Measurements from ENCODE around the gene CHI3L2. TPM values are rescaled to one million over a fixed set of nuclear protein-coding genes. Genes with fewer than 3 reads are reported as not detected.

Gene CHI3L2
- total and polyA plus RNA-seq, 12 donors: 0.78 to 9.4 (median 2.4) TPM; not detected in 1

- intact Hi-C loops (cut with DNase I): no loop called here
- TF ChIP-seq CTCF (IDR thresholded peaks at IDR 0.05): no peak
- Histone ChIP-seq H3K4me1 (peaks cover 0 to 36% (median 0%) of the 10 kb centered on the region in 9 donors), H3K4me3 (no peak overlapping the region), H3K27ac (no peak overlapping the region), H3K36me3 (peaks cover 0 to 87% (median 41%) of the 10 kb centered on the region in 9 donors), H3K9me3 (no peaks in the 10 kb centered on the region), H3K27me3 (no peaks in the 10 kb centered on the region)
- ATAC-seq (no peak), DNase-seq (no peak)
These were observed 42.9 kb upstream of the CHI3L2 start for GRCh38 chr1:111184663-111185062.

DNA sequence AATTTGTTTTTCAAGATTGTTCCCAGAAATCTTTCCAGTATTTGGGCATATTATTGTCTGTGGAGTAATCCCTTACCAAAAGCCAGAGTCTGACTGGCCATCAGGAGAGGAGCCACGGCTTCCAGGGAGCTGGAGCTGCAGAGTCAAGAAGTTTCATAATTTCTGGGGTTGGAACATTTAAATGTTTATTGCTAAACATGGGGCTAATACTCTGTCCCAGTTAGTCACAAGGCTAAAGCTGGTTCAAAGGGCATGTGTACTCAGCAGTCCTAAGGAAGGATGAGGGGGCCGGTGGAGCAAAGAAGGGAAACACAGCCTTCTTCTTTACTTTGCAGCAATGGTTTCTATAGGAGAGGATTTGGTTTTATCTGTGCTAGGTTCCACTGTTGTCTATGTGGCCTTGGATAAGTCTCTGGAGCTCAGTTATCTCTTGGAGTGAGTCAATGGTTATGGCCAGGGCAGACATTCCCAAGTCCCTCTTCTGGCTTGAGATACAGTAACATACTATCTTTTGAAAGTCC, 36.5 kb upstream of the CHI3L2 start:
- WGBS, 2 donors: 82 to 89% methylated on average over 2 of the region's 2 CpGs
- DNase-seq: no peak
- H3K4me3 ChIP-seq: no peak overlapping the region
- H3K27me3 ChIP-seq: no peaks in the 10 kb centered on the region
- H3K4me1 ChIP-seq: peaks cover 0 to 67% (median 0%) of the 10 kb centered on the region in 9 donors
- intact Hi-C loops (cut with DNase I): no loop called here
- H3K9me3 ChIP-seq: no peaks in the 10 kb centered on the region
- ATAC-seq: peak in 4 of 8 donors; percentile 19 to 80 (median 30)
- H3K36me3 ChIP-seq: peaks cover 0 to 84% (median 22%) of the 10 kb centered on the region in 9 donors
- H3K27ac ChIP-seq: peak overlapping the region in 2 of 10 donors; percentile 7 to 84
- no peak for TF ChIP-seq CTCF (IDR thresholded peaks at IDR 0.05)

DNA sequence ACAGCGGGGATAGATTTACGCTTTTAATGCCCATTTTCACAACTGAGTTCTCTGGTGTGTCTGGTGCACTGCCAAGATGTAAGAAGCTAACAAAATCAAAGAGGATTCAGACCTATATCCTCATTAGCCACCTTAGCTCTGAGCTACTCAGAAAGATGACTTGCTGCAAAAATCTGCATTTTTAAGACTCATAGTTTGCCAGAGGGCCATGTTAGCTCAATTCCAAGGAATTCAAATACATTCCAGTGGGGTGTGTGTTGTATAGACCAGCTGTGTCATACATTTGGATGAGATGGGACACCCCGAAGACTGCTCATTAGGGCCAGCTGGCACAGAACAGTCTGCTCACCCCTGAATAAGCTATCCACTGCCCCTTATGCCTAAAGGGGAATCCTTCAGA, 36.0 kb upstream of the CHI3L2 start:
- Histone ChIP-seq H3K36me3 (peaks cover 0 to 84% (median 17%) of the 10 kb centered on the region in 9 donors), H3K9me3 (no peaks in the 10 kb centered on the region), H3K27me3 (no peaks in the 10 kb centered on the region), H3K27ac (peak overlapping the region in 2 of 10 donors; percentile 7 to 84), H3K4me3 (no peak overlapping the region), H3K4me1 (peaks cover 0 to 69% (median 0%) of the 10 kb centered on the region in 9 donors)
- TF ChIP-seq CTCF (IDR thresholded peaks at IDR 0.05): no peak
- ATAC-seq: no peak
- no peak for DNase-seq
- intact Hi-C loops (cut with DNase I): no loop called here
- 57 to 84% methylated on average over 3 of the region's 3 CpGs for WGBS, 2 donors

- peaks cover 0 to 84% (median 11%) of the 10 kb centered on the region in 9 donors for H3K36me3 ChIP-seq
- TF ChIP-seq CTCF (IDR thresholded peaks at IDR 0.05): no peak
- peak overlapping the region in 2 of 10 donors; percentile 38 to 84 for H3K27ac ChIP-seq
- peaks cover 0 to 75% (median 0%) of the 10 kb centered on the region in 9 donors for H3K4me1 ChIP-seq
- DNase-seq: no peak
- no peak overlapping the region for H3K4me3 ChIP-seq
- H3K9me3 ChIP-seq: no peaks in the 10 kb centered on the region
- intact Hi-C loops (cut with DNase I): no loop called here
- ATAC-seq: no peak
- WGBS, 2 donors: 96 to 97% methylated on average over 5 of the region's 5 CpGs
- H3K27me3 ChIP-seq: no peaks in the 10 kb centered on the region
These were observed 35.4 kb upstream of the CHI3L2 start for GRCh38 chr1:111192074-111192473.

Measured in heart right ventricle (tissue), 16 donors.